K562 (cell line): Measurements from ENCODE around the gene AGBL1.

Experiments
- CTCF ChIP-seq, 3 experiments: IDR thresholded peaks in 2 of 3; conservative IDR thresholded peaks in 1 of 3; 2 replicates each; pipeline ENCODE4 v1.5.1; 2011 to 2012; ENCODE audit warnings: low read length in 3 of 3, mild to moderate bottlenecking in 3 of 3, control low read depth in 2 of 3, improper control_type of control experiment in 1 of 3, inconsistent platforms in 1 of 3, low read depth in 1 of 3, mixed read lengths in 1 of 3, moderate library complexity in 1 of 3; ENCODE audit not compliant: insufficient read depth in 2 of 3
- ELK1 ChIP-seq: sonication (generic); formaldehyde crosslinking; IDR thresholded peaks from 2 replicates; pipeline ENCODE4 v1.8.1; 2022; ENCODE audit warnings: missing genetic modification reagents
- FOXP1 ChIP-seq: sonication (generic); formaldehyde crosslinking; IDR thresholded peaks from 2 replicates; pipeline ENCODE4 v1.8.0; 2022; ENCODE audit warnings: mild to moderate bottlenecking, missing genetic modification reagents
- GABPA ChIP-seq: fragments of 200-800 bp; sonication (Bioruptor generic); conservative IDR thresholded peaks from 2 replicates; pipeline ENCODE4 v1.6.1; 2016; ENCODE audit warnings: low read depth, missing genetic modification characterization, missing compliant biosample characterization
- HEY1 ChIP-seq: fragments of 250-450 bp; sonication (Bioruptor Pico); IDR thresholded peaks from 2 replicates; pipeline ENCODE4 v1.5.0; 2020; ENCODE audit warnings: mild to moderate bottlenecking, moderate library complexity, borderline replicate concordance
- NCOA2 ChIP-seq, 2 experiments: fragments of 450-650 bp; IDR thresholded peaks; 2 replicates each; pipeline ENCODE4 v1.6.1; 2018; ENCODE audit warnings: mild to moderate bottlenecking in 2 of 2, moderate library complexity in 1 of 2; ENCODE audit not compliant: partially characterized antibody in 2 of 2
- SREBF2 ChIP-seq: sonication (generic); formaldehyde crosslinking; IDR thresholded peaks from 2 replicates; pipeline ENCODE4 v1.4.0; 2020; ENCODE audit warnings: mild to moderate bottlenecking, missing genetic modification reagents
- TBP ChIP-seq: optimal IDR thresholded peaks from 2 replicates; pipeline ENCODE3; 2011; ENCODE audit warnings: low read depth, low read length, improper control_type of control experiment
- ZNF644 ChIP-seq: fragments of 200-800 bp; sonication (Bioruptor generic); IDR thresholded peaks from 2 replicates; pipeline ENCODE4 v1.6.1; 2016; ENCODE audit warnings: low read depth, missing genetic modification characterization, missing compliant biosample characterization

DNA sequence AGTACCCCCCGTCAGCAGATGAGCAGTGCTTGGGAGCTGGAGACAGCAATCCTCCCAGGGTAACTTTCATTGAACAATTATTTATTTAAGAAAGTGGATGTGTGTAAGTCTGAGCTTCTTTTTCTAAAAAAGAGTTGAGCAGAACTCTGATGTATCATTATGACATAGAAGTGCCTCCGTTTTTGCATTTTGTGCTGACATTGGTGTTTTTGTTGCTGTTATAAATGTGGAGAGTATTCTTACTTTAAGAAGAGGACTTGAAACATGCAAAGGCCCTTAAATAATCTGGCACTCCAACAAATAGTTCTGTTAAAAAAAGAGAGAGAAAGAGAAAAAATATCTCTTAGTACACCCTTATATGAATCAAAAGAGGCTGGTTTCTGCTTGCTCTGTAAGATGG lies 217.1 kb downstream of the AGBL1 start:
- TF ChIP-seq ELK1 (CRISPR knock-in tag) (no peak), TBP (no peak), SREBF2 (CRISPR knock-in tag) (no peak), NCOA2 (IDR thresholded peaks at IDR 0.05; ENCODE audit: partially characterized antibody in 2 of 2) (no peak), FOXP1 (CRISPR knock-in tag) (no peak), CTCF (IDR thresholded peaks at IDR 0.05 in 2 of 3, conservative IDR thresholded peaks at IDR 0.05 in 1 of 3; ENCODE audit: insufficient read depth in 2 of 3, low read depth in 1 of 3, low read length in 3 of 3) (no peak), HEY1 (CRISPR knock-in tag) (no peak), ZNF644 (no peak), GABPA (tag) (no peak)
